H9 (cell line): ENCODE measurements around the gene WFDC1. TPM values are rescaled to one million over a fixed set of nuclear protein-coding genes. Genes with fewer than 3 reads are reported as not detected.

Source experiments
- DNase-seq: peaks from one replicate; pipeline ENCODE4 v3.0.0-alpha.2; 2017
- H2AFZ ChIP-seq: one replicate; pipeline ENCODE4 v1.6.1; 2013; ENCODE audit warnings: mild to moderate bottlenecking, low read length, control low read depth, moderate library complexity
- H2AK5ac ChIP-seq: 2 replicates; pipeline ENCODE4 v1.6.1; 2013; ENCODE audit warnings: low read length, control low read depth, mixed read lengths; ENCODE audit not compliant: insufficient read length
- H2BK120ac ChIP-seq: one replicate; pipeline ENCODE4 v1.6.1; 2013; ENCODE audit warnings: low read depth, mild to moderate bottlenecking, low read length, control low read depth, inconsistent platforms; ENCODE audit not compliant: poor library complexity, severe bottlenecking
- H2BK12ac ChIP-seq: 2 replicates; pipeline ENCODE4 v1.6.1; 2013; ENCODE audit warnings: low read length, control low read depth, mixed read lengths, low read depth; ENCODE audit not compliant: insufficient read length
- H2BK15ac ChIP-seq: 2 replicates; pipeline ENCODE4 v1.6.1; 2013; ENCODE audit warnings: low read depth, low read length, control low read depth
- H2BK20ac ChIP-seq: one replicate; pipeline ENCODE4 v1.6.1; 2013; ENCODE audit warnings: low read depth, mild to moderate bottlenecking, low read length, control low read depth, inconsistent platforms; ENCODE audit not compliant: poor library complexity, severe bottlenecking
- H2BK5ac ChIP-seq: 2 replicates; pipeline ENCODE4 v1.6.1; 2013; ENCODE audit warnings: low read length, control low read depth, mixed read lengths; ENCODE audit not compliant: insufficient read length
- H3K14ac ChIP-seq: 2 replicates; pipeline ENCODE4 v1.6.1; 2013; ENCODE audit warnings: low read length, control low read depth; ENCODE audit not compliant: insufficient read depth
- H3K18ac ChIP-seq: 2 replicates; pipeline ENCODE4 v1.6.1; 2013; ENCODE audit warnings: low read depth, mild to moderate bottlenecking, mixed read lengths, low read length, control low read depth; ENCODE audit not compliant: insufficient read length
- H3K23ac ChIP-seq: 2 replicates; pipeline ENCODE4 v1.6.1; 2013; ENCODE audit warnings: low read length, control low read depth, mixed read lengths, low read depth; ENCODE audit not compliant: insufficient read length
- H3K23me2 ChIP-seq: 2 replicates; pipeline ENCODE4 v1.6.1; 2013; ENCODE audit warnings: low read depth, mild to moderate bottlenecking, mixed read lengths, low read length, control low read depth; ENCODE audit not compliant: insufficient read length, poor library complexity, severe bottlenecking
- H3K27ac ChIP-seq: 2 replicates; pipeline ENCODE4 v1.5.1; 2013; ENCODE audit warnings: low read length, control low read depth, mixed read lengths, low read depth; ENCODE audit not compliant: insufficient read length
- H3K27me3 ChIP-seq: 2 replicates; pipeline ENCODE4 v1.6.1; 2013; ENCODE audit warnings: low read length, control low read depth, inconsistent platforms; ENCODE audit not compliant: insufficient read depth
- H3K4ac ChIP-seq: 2 replicates; pipeline ENCODE4 v1.6.1; 2013; ENCODE audit warnings: low read depth, mild to moderate bottlenecking, control low read depth, inconsistent platforms, low read length, moderate library complexity
- H3K4me1 ChIP-seq: 2 replicates; pipeline ENCODE4 v1.6.1; 2013; ENCODE audit warnings: low read length, control low read depth, inconsistent platforms; ENCODE audit not compliant: insufficient read depth
- H3K4me2 ChIP-seq: 2 replicates; pipeline ENCODE4 v1.6.1; 2013; ENCODE audit warnings: low read length, control low read depth, mixed read lengths; ENCODE audit not compliant: insufficient read length, insufficient read depth
- H3K56ac ChIP-seq: 2 replicates; pipeline ENCODE4 v1.6.1; 2013; ENCODE audit warnings: low read depth, mild to moderate bottlenecking, mixed read lengths, low read length, control low read depth; ENCODE audit not compliant: insufficient read length
- H3K79me1 ChIP-seq: 2 replicates; pipeline ENCODE4 v1.6.1; 2013; ENCODE audit warnings: low read depth, mild to moderate bottlenecking, moderate library complexity, low read length, control low read depth, inconsistent platforms; ENCODE audit not compliant: insufficient read depth, poor library complexity, severe bottlenecking
- H3K79me2 ChIP-seq: 2 replicates; pipeline ENCODE4 v1.6.1; 2013; ENCODE audit warnings: low read length, control low read depth, inconsistent platforms; ENCODE audit not compliant: insufficient read depth
- H3K9ac ChIP-seq: 2 replicates; pipeline ENCODE4 v1.6.1; 2013; ENCODE audit warnings: low read length, control low read depth, mixed read lengths; ENCODE audit not compliant: insufficient read length; ENCODE audit errors: extremely low read depth
- H3K9me3 ChIP-seq: one replicate; pipeline ENCODE4 v1.6.1; 2013; ENCODE audit warnings: low read depth, low read length, inconsistent platforms; ENCODE audit not compliant: control insufficient read depth
- H3T11ph ChIP-seq: one replicate; pipeline ENCODE4 v1.6.1; 2013; ENCODE audit warnings: mild to moderate bottlenecking, low read length, control low read depth, inconsistent platforms
- H4K20me1 ChIP-seq: one replicate; pipeline ENCODE4 v1.6.1; 2013; ENCODE audit not compliant: control insufficient read depth, insufficient read length, insufficient read depth
- H4K5ac ChIP-seq: 2 replicates; pipeline ENCODE4 v1.6.1; 2013; ENCODE audit warnings: low read depth, mild to moderate bottlenecking, mixed read lengths, low read length, control low read depth; ENCODE audit not compliant: insufficient read length
- H4K8ac ChIP-seq: replicated peaks from 2 replicates; pipeline ENCODE4 v1.6.1; 2013; ENCODE audit warnings: low read length, control low read depth, mixed read lengths, low read depth; ENCODE audit not compliant: insufficient read length
- H4K91ac ChIP-seq: 2 replicates; pipeline ENCODE4 v1.6.1; 2013; ENCODE audit warnings: low read depth, mild to moderate bottlenecking, moderate library complexity, mixed read lengths, low read length, control low read depth; ENCODE audit not compliant: insufficient read length
- H3K27ac Mint-ChIP-seq, 3 experiments: 2 replicates in 2 of 3; 3 replicates in 1 of 3; pipeline ENCODE4 v1.8.0; 2020 to 2021; ENCODE audit warnings: mixed read lengths in 3 of 3, mild to moderate bottlenecking in 1 of 3, moderate library complexity in 1 of 3
- H3K27me3 Mint-ChIP-seq: 2 replicates; pipeline ENCODE4 v1.8.0; 2021; ENCODE audit warnings: low read depth, mild to moderate bottlenecking, moderate library complexity, mixed read lengths
- H3K36me3 Mint-ChIP-seq, 3 experiments: 2 replicates in 2 of 3; 3 replicates in 1 of 3; pipeline ENCODE4 v1.8.0; 2020 to 2021; ENCODE audit warnings: low read depth in 3 of 3, mixed read lengths in 3 of 3; ENCODE audit not compliant: insufficient read depth in 1 of 3
- H3K4me1 Mint-ChIP-seq, 2 experiments: 2 replicates each; pipeline ENCODE4 v1.8.0; 2020; ENCODE audit warnings: mixed read lengths in 2 of 2
- H3K4me3 Mint-ChIP-seq, 2 experiments: 2 replicates in 1 of 2; 3 replicates in 1 of 2; pipeline ENCODE4 v1.8.0; 2020 to 2021; ENCODE audit warnings: mild to moderate bottlenecking in 2 of 2, mixed read lengths in 2 of 2, moderate library complexity in 1 of 2
- H3K9me3 Mint-ChIP-seq, 2 experiments: 2 replicates in 1 of 2; 3 replicates in 1 of 2; pipeline ENCODE4 v1.8.0; 2020; ENCODE audit warnings: mild to moderate bottlenecking in 2 of 2, mixed read lengths in 2 of 2, moderate library complexity in 1 of 2
- CTCF ChIP-seq: fragments of 200-600 bp; sonication (generic); conservative IDR thresholded peaks from 3 replicates; pipeline ENCODE4 v1.8.0; 2021; ENCODE audit warnings: antibody characterized with exemption, mild to moderate bottlenecking
- WGBS: extraction: QIAGEN DNeasy Blood & Tissue Kit; methylation state at CpG from one replicate; pipeline ENCODE4 v1.1.7; 2013; ENCODE audit warnings: missing lambda C conversion rate, low lambda C conversion rate, mixed read lengths; ENCODE audit not compliant: insufficient read length; ENCODE audit errors: extremely low coverage; 5-methylcytosine and 5-hydroxymethylcytosine counted together
- total RNA-seq: library from RNA; stranded (reverse); gene quantifications from 2 replicates; pipeline ENCODE4 v1.2.1, GENCODE V29; 2021

The WFDC1 gene
- total RNA-seq, 1 experiment from 2014 or later = 0.24 TPM

DNA sequence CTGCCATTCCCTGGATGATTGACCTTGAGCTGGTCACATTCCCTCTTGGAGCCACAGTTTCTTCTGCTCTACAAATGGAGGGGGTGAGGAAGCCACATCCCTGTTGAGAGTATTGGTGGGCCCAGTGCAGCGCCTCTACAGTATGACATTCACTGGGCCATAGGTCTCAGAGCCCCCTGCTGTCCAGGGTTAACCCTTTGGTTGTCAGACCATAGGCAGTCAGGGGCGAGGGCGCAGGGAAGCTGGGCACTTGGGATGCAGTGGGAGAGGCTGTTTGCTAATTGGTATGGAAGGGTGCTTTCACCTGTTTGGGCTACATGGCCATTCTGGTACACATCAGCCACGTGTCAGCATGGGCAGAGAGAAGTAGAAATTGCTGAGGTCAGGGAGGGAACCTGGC is 27.3 kb upstream of the WFDC1 start:
- no peak for TF ChIP-seq CTCF
- Histone ChIP-seq H3K4me2 (no peak overlapping the region), H2AK5ac (no peak overlapping the region), H3K4ac (no peak overlapping the region), H3K23ac (no peak overlapping the region), H3K79me2 (no peaks in the 10 kb centered on the region), H4K8ac (no peak overlapping the region), H2BK5ac (no peak overlapping the region), H2BK20ac (no peak overlapping the region), H4K5ac (no peak overlapping the region), H3K18ac (no peak overlapping the region), H3K4me1 (no peaks in the 10 kb centered on the region; the same call in 1 of the 2 replicates), H4K20me1 (no peaks in the 10 kb centered on the region), H2BK120ac (no peak overlapping the region), H3K27ac (no peak overlapping the region), H3T11ph (no peak overlapping the region), H2AFZ (no peak overlapping the region), H3K79me1 (no peaks in the 10 kb centered on the region), H2BK15ac (no peak overlapping the region), H3K23me2 (no peaks in the 10 kb centered on the region), H3K56ac (no peak overlapping the region), H3K9ac (no peak overlapping the region), H3K14ac (no peak overlapping the region), H3K27me3 (no peaks in the 10 kb centered on the region), H2BK12ac (no peak overlapping the region), H4K91ac (no peak overlapping the region), H3K9me3 (no peaks in the 10 kb centered on the region)
- no peak overlapping the region for H3K27ac Mint-ChIP-seq
- H3K9me3 Mint-ChIP-seq = no peaks in the 10 kb centered on the region; a peak in 1 of 5 replicates
- WGBS = no CpG with 5 or more reads among the region's 4 CpGs
- no peaks in the 10 kb centered on the region for H3K36me3 Mint-ChIP-seq
- no peak overlapping the region for H3K4me3 Mint-ChIP-seq
- no peak for DNase-seq
- H3K27me3 Mint-ChIP-seq = peaks cover 5% of the 10 kb centered on the region
- peaks cover 9% of the 10 kb centered on the region in 2 experiments for H3K4me1 Mint-ChIP-seq
